ENCODE data around the gene ANKRD9.

- TF ChIP-seq POLR2A (IDR thresholded peaks at IDR 0.05) (no peak), CTCF (IDR thresholded peaks at IDR 0.05) (no peak)
These were observed 7.0 kb downstream of the ANKRD9 start for GRCh38 chr14:102502571-102502970.

Data from uterus (tissue), 2 donors.